HUES6 (cell line): Measurements from ENCODE around the gene SPATS2L.

ENCODE experiments used
- H3K27ac ChIP-seq: 2 replicates; pipeline ENCODE4 v1.7.0; 2013; ENCODE audit warnings: low read depth, mild to moderate bottlenecking, low read length, inconsistent platforms
- H3K27me3 ChIP-seq: 2 replicates; pipeline ENCODE4 v1.6.1; 2013; ENCODE audit warnings: low read length; ENCODE audit not compliant: control insufficient read depth, insufficient read depth
- H3K36me3 ChIP-seq: 2 replicates; pipeline ENCODE4 v1.6.1; 2013; ENCODE audit warnings: low read length; ENCODE audit not compliant: control insufficient read depth, insufficient read depth
- H3K4me1 ChIP-seq: 2 replicates; pipeline ENCODE4 v1.6.1; 2013; ENCODE audit warnings: low read length; ENCODE audit not compliant: control insufficient read depth, insufficient read depth
- H3K4me3 ChIP-seq: 2 replicates; pipeline ENCODE4 v1.5.1; 2013; ENCODE audit warnings: low read depth, low read length
- H3K9ac ChIP-seq: one replicate; pipeline ENCODE4 v1.6.1; 2013; ENCODE audit warnings: mild to moderate bottlenecking, low read length
- H3K9me3 ChIP-seq: 2 replicates; pipeline ENCODE4 v1.6.1; 2013; ENCODE audit warnings: low read depth, low read length; ENCODE audit not compliant: control insufficient read depth, insufficient read depth

Gene SPATS2L

DNA sequence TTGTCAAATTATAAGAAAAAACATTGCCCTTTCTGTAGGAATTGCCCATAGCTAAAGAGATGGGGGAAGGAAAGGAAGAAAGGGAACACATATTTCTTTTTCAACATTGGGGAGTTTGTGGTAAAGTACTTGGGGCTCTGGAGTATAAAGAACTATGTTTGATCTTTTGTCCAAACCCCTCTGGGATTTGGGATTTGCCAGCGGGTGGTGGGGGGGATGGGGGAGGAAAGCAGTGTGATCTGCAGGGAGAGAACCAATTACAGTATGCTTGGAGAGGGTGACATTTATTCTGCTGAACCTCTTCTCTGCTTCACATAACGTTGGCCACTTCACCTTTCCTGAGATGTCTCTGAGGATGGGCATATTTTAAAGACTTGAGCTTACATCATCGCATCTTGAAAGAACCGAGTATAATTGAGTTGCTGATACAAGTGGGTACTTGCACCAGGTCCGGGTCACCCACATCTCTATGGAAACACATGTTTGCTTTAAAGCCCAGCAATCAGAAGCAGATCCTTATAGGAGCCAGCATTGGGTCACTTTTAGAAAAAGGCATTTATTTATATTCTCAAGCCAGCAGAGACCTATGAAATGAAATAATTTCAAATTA is 73.1 kb downstream of the SPATS2L start:
- Histone ChIP-seq H3K27me3 (no peaks in the 10 kb centered on the region), H3K9me3 (no peaks in the 10 kb centered on the region), H3K27ac (peak overlapping the region; percentile 58), H3K4me3 (peak overlapping the region; percentile 36), H3K4me1 (peaks cover 82% of the 10 kb centered on the region), H3K9ac (no peak overlapping the region), H3K36me3 (no peaks in the 10 kb centered on the region)

DNA sequence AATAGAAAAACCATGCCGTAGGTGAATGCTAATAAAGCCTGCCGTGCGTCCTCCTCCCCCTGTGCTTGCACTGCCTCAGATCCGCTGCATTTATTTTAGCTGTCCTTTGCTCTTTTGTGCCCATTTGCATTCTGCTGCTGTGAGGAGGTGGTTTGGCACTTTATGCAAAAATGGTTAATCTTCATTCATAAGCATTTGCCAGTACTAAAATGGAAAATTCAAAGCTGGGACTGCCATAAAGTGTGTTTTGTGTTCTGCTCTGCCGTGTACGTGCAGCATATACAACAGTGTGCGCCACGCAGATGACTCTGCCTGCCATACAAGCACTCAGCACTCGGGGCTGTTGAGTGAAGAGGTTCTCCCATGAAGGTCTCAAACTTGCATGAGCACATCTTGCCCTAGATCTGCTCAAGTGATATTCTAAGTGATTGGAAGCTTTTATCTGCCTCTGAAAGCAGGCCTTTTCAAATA is 73.6 kb downstream of the SPATS2L start:
- H3K27ac ChIP-seq = peak overlapping the region; percentile 58; the same call in 1 of the 2 replicates
- H3K36me3 ChIP-seq = no peaks in the 10 kb centered on the region
- peak overlapping the region; percentile 36; the same call in 1 of the 2 replicates for H3K4me3 ChIP-seq
- H3K9ac ChIP-seq = peak overlapping the region; percentile 15
- no peaks in the 10 kb centered on the region for H3K27me3 ChIP-seq
- H3K4me1 ChIP-seq = peaks cover 78% of the 10 kb centered on the region
- no peaks in the 10 kb centered on the region for H3K9me3 ChIP-seq

DNA sequence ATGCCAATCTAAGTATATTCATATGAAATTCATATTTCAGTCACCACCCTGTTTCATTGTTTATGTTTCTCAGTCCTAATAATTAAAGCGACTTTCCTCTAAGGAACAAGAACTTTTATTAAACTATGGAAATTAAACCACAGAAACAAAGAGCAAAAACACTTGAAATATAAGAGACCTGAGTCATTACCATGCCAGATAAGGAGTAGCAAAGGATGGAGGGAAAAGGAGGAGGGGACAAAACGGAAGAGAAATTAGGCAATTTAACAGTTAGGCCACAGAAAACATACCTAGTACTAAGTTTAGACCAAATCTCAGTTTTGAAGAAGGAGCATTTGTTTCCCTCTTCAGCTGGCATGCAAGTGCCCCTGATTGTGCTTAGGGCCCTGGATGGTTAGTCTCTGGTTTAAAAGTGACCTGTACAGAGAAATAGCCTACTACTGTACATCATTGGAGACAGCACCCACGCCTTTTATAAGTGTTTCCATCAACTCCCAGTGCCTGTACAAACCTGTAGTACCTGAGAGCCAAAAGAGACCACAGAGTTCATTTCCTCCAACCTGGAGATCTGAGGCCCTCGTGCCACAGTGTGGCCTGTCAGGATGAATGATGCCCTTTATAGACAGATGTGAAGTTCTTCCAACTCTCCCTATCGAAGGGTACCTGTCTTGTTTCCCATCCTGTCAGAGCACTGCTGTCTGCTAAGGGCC is 74.5 kb downstream of the SPATS2L start:
- no peak overlapping the region for H3K9ac ChIP-seq
- no peaks in the 10 kb centered on the region; the same call in 1 of the 2 replicates for H3K36me3 ChIP-seq
- no peaks in the 10 kb centered on the region for H3K9me3 ChIP-seq
- peak overlapping the region; percentile 58; the same call in 1 of the 2 replicates for H3K27ac ChIP-seq
- peaks cover 75% of the 10 kb centered on the region for H3K4me1 ChIP-seq
- no peaks in the 10 kb centered on the region for H3K27me3 ChIP-seq
- no peak overlapping the region for H3K4me3 ChIP-seq

DNA sequence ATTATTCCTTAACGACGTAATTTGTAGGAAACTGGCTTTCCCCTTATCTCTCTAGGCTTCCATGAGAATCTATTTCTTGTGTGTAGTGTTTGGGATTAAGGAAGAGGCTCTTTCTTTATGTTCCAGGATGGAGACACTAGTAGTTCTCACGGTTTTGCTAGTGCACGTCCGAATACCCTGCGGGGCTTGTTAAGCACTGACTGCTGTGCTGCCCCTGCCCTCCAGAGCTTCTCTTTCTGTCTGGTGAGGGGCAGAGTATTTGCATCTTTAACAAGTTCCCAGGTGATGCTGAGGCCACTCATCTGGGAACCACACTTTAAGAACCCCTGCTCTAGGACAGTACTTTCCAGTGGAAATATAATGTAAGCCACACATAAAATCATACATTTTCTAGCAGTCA is 76.4 kb downstream of the SPATS2L start:
- no peak overlapping the region for H3K9ac ChIP-seq
- no peak overlapping the region for H3K4me3 ChIP-seq
- no peak overlapping the region for H3K27ac ChIP-seq
- no peaks in the 10 kb centered on the region; the same call in 1 of the 2 replicates for H3K36me3 ChIP-seq
- H3K9me3 ChIP-seq = no peaks in the 10 kb centered on the region
- no peaks in the 10 kb centered on the region for H3K27me3 ChIP-seq
- peaks cover 58% of the 10 kb centered on the region for H3K4me1 ChIP-seq

DNA sequence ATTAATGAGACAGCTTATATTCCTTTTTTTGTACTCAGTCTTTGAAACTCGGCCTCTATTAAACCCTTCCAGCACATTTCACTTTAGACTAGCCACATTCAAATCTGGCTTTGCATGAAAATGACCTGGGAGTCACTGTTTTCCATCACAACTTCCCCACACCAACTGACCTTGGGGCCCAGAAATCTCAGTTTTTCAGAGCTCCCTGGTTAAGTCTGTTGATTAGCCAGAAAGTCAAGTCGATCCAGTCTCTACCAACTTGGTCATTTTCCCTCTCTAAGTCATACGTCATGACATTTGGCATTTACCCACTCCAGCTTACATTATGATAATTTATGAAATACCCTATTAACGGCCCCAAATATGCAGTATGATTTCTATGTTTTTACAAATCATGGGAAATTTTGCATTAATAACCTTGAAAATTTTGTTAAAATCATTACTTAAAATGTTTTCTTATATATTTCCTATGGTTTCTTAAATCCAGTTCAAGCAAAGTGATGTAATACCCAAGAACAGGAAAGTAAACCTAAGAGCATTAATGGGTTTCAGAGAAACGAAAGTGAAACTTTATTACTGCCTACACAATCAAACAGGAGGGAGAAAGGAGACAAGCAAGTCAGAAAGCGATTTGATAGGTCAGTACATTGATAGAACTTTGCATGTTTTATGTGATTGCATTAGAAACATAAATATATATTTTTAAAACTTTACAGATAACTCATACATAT is 77.1 kb downstream of the SPATS2L start:
- H3K9ac ChIP-seq = no peak overlapping the region
- peaks cover 52% of the 10 kb centered on the region for H3K4me1 ChIP-seq
- no peak overlapping the region; the same call in 1 of the 2 replicates for H3K4me3 ChIP-seq
- peaks cover 5% of the 10 kb centered on the region; the same call in 1 of the 2 replicates for H3K36me3 ChIP-seq
- H3K9me3 ChIP-seq = no peaks in the 10 kb centered on the region
- no peak overlapping the region for H3K27ac ChIP-seq
- H3K27me3 ChIP-seq = no peaks in the 10 kb centered on the region

DNA sequence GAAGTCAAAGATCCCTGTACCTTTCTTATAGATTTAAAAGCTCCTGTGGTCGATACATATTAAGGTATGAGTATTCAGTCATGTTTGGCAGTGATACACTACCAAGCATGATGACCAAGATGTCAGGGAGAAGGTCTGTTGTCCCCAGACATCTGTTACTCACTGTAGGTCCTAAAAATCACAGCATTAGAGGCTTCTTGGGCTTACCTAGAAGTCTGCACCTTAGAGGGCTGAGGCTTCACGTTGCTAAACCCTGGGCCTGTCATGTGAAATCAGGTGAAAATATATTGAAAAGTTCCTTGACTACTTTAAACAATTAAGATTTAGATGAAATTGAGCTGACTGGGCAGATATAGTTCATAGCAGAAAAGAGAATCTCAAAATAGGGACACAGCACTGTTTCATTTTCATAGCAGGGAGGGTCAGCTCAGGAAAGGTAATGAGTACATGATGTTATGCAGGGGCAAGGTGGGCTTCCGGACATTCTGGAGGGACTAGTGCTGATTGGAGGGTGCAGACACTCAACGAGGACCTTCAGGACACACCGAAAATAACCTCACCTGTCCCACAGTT is 78.7 kb downstream of the SPATS2L start:
- H3K9me3 ChIP-seq = no peaks in the 10 kb centered on the region
- no peak overlapping the region for H3K4me3 ChIP-seq
- H3K27me3 ChIP-seq = no peaks in the 10 kb centered on the region
- H3K27ac ChIP-seq = no peak overlapping the region
- H3K36me3 ChIP-seq = peaks cover 21% of the 10 kb centered on the region
- H3K9ac ChIP-seq = no peak overlapping the region
- H3K4me1 ChIP-seq = peaks cover 36% of the 10 kb centered on the region

DNA sequence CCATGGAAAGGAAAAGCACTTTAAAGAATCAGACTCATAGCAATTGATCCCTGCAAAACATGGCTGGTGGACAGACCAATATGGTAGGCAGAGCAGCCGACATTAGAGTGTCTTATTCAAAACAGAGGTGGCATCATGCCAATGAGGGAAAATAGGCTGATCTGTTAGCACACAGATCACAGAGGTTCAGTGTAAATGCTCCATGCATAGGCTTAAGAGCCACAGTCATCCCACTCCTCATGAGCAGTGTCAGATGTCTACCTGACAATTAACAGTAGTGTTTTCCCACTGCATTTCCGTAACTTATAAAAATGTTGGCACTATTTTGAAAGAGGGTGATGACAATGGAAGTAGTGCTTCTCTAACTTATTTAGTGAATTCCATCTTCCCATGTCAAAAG is 86.7 kb downstream of the SPATS2L start:
- H3K9me3 ChIP-seq = no peaks in the 10 kb centered on the region
- peaks cover 12% of the 10 kb centered on the region for H3K4me1 ChIP-seq
- no peak overlapping the region for H3K27ac ChIP-seq
- H3K9ac ChIP-seq = no peak overlapping the region
- no peaks in the 10 kb centered on the region for H3K27me3 ChIP-seq
- H3K4me3 ChIP-seq = no peak overlapping the region
- H3K36me3 ChIP-seq = peaks cover 52% of the 10 kb centered on the region

DNA sequence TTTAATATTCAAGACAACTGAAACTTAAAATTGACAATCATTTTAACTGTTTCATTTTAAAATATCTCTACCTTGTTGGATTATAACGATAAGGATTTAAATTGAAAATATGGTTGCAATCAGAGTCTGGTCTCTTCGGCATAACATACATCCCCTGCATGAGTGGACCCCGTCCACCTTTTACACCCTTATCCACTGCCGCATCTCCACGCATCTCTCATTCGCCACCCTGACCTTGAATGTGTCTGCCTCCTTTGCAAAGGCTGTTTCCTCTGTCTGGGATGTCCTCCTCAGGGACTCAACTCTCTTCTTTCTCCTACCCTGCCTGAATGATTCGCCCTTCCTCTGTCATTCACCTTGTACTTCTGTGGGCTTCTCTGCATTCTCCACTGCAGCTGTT is 87.6 kb downstream of the SPATS2L start:
- H3K36me3 ChIP-seq = peaks cover 45% of the 10 kb centered on the region
- H3K27me3 ChIP-seq = no peaks in the 10 kb centered on the region
- no peak overlapping the region for H3K9ac ChIP-seq
- H3K4me1 ChIP-seq = peaks cover 12% of the 10 kb centered on the region
- H3K4me3 ChIP-seq = no peak overlapping the region
- H3K9me3 ChIP-seq = no peaks in the 10 kb centered on the region
- no peak overlapping the region for H3K27ac ChIP-seq

DNA sequence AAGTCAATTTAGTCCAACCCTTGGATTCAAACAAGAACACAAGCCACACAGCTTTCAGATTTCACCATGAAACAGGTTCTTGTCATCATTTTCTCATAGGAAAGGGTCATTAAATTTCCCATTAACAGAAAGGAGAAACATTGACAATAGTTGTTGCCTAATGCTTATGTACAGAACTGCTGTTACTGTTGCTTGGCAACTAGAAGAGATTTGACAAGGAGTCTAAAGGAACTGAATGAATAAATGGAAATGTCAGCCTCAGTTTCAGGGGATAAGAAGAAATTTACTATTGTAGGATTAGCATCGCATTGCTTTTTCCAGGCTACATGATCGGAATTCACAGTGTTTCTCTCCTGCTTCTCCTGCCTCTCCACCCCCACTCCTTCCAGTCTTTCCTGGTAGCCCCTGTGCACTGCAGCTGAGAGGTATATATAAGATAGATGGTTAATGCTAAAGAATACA is 90.3 kb downstream of the SPATS2L start:
- no peak overlapping the region for H3K9ac ChIP-seq
- no peak overlapping the region for H3K4me3 ChIP-seq
- H3K36me3 ChIP-seq = peaks cover 24% of the 10 kb centered on the region
- H3K27me3 ChIP-seq = no peaks in the 10 kb centered on the region
- no peak overlapping the region for H3K27ac ChIP-seq
- no peaks in the 10 kb centered on the region for H3K9me3 ChIP-seq
- H3K4me1 ChIP-seq = peaks cover 12% of the 10 kb centered on the region

DNA sequence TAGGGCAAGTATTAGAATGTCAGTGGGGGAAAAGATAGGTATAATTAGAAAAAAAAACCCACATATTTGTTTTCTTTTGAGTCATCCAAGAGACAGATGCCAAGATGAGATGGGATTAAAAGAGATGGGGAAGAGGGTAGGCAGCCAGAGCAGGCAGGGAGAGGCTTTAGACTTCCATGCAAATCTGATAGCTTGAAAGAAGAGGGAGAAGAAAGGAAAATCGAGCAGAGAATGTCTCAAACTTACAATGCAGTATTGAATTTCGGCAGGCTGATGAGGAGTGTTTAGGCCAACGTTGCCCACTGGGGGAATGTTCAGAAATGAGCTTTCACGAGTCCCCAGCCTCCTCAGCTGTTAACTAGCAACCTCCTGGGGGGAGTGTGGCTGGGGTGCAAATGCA is 91.3 kb downstream of the SPATS2L start:
- Histone ChIP-seq H3K36me3 (peaks cover 23% of the 10 kb centered on the region; the same call in 1 of the 2 replicates), H3K27ac (no peak overlapping the region), H3K4me1 (peaks cover 12% of the 10 kb centered on the region), H3K4me3 (no peak overlapping the region), H3K9me3 (no peaks in the 10 kb centered on the region), H3K27me3 (no peaks in the 10 kb centered on the region), H3K9ac (no peak overlapping the region)
